Stimulated activated CD8-positive, alpha-beta memory T cell treated with anti-CD3 and anti-CD28 coated beads, Interleukin-12 subunit alpha, Interleukin-12 subunit beta, amount 100 ng/mL, for 1 hour (primary cell): ENCODE results near the gene CPT1A.
"Not testable (repeated sequence)": the region's sequence is repeated elsewhere in the genome, so short reads cannot be mapped to it uniquely, and the experiment has no call there.

Source experiments
- DNase-seq: peaks from one replicate; pipeline ENCODE4 v3.0.0-alpha.2; 2020; ENCODE audit warnings: low read depth

CPT1A gene

GRCh38 chr11:68841718-68842426, at the start of gene CPT1A:
CPT1A (minus strand) TSS chr11:68841916; CDS start chr11:68815474, 26,442 bp downstream.
- DNase-seq, result no peak

DNA sequence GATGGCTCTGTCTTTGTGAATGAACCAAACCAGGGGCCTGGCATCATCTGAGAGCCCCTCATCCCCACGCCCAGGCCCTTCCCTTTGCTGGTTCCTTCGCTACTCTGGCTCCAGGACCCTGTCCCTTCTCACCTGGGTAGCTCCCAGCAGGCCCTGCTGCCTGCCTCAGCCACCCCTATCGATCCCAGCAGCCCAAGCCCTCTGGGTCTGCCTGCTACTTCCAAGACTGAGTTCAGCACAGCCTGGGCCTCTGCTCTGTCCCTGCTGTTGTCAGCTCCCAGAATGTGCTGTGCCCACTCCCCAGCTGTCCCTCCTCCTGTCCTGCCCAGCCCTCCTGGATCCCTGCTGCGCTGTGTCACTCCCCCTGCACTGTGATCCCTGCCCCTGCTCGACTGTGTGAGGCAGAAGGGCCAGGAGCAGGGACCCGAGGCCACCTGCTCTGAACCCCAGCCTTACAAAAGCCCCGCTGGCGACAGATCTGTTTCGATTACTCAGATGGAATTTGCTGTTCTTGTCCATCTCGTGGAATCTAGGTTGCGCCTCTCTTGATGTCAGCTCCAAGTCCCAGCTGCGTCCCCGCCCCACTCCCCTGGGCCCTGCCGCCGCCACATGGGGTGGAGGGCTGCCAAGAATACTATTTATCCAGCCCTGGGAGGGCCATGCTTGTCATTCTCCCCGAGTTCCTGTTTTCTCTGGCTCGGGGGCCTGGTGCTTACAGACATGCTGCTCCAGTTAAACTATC, 48.9 kb upstream of the CPT1A start:
- no peak for DNase-seq

GRCh38 chr11:68889948-68890446, 48.3 kb upstream of the CPT1A start:
- DNase-seq, result no peak

- DNase-seq, result not testable (repeated sequence)
Observed at GRCh38 chr11:68884827-68885226, 43.1 kb upstream of the CPT1A start.

DNA sequence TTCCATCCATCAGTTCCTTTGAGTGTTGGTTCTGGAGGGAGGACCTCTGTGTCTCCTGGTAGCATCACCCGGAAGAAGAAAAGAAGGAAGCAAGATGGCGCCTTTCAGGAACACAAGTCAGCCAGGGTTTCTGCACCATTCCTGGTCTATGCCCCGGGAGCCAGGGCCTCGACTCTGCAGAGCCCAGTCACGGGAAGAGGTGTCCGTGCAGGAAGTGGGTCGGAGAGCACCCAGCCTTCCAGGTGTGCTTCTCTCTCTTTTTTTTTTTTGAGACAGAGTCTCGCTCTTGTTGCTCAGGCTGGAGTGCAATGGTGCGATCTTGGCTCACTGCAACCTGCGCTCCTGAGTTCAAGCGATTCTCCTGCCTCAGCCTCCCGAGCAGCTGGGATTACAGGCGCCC, 40.7 kb upstream of the CPT1A start:
- no peak for DNase-seq

- no peak for DNase-seq
Observed at GRCh38 chr11:68881320-68881719, 39.6 kb upstream of the CPT1A start.

GRCh38 chr11:68880851-68881250, 39.1 kb upstream of the CPT1A start:
- DNase-seq, result no peak

- no peak for DNase-seq
Observed at GRCh38 chr11:68878022-68878421, 36.3 kb upstream of the CPT1A start.

GRCh38 chr11:68872216-68873003, 30.7 kb upstream of the CPT1A start:
- DNase-seq, result no peak

DNA sequence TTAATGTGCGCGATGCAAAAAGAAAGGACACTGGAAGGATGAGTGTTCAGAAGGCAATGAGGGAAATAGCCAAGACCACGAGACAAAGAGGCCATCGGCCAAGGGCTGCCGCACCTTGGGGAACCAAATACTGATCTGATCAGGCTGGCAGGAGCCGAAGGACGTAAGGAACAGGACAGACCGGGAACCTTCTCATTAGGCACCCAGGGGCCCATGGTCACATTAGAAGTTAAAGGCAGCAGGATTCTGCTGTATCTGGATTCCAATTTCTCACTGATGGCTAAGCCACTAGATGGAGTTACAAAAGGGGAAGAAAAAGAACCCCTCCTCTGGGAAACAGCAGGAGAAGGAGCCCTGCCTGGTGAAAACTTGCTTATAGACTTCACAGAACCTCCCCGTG, 28.8 kb upstream of the CPT1A start:
- DNase-seq, result no peak

DNA sequence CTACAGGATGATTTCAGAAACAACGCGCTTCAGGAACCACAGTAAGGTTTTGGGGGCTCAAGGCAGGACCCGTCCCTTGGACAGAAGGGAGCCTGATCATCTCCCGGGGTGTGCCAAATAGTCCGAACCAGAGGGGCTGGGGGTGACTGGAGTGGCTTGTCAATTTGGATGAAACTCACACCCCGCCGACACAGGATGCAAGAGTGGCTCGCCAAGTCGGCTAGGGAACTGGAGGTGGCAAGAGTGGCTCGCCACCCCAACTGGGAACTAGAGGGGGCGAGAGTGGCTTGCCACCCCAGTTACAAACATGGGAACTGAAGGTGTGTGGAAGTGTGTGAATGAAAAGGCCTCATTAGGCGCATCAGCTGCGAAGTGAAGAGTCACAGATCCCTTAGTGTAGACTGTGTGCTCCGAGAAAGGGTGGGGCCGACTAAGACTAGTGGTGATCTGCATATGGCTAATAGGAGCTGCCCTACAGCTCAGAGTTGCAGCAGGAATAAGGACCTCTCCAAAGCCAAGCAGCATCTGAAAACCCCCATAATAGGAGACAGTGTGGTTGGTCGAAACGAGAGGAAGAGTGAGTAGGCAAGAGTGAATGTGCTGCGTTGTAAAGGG, 26.6 kb upstream of the CPT1A start:
- DNase-seq, result no peak

DNA sequence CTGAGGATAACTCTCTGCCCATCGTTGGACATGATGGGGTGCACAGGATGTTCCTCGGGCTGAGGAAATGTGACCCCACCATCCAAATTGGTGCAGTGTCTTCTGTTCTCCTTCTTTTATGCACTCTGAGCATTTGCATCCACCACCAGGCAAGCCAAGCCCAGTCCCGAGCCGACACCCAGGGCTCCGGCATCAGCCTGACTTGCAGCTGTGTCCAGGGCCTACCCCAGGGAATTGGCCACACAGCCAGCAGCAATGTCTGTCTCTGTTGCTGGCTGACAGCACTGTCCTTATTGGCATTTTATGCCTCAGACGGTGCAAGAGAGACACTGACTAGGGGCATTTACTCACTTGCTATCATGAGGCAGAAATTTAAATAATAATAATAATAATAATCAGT, 25.4 kb upstream of the CPT1A start:
- no peak for DNase-seq

DNA sequence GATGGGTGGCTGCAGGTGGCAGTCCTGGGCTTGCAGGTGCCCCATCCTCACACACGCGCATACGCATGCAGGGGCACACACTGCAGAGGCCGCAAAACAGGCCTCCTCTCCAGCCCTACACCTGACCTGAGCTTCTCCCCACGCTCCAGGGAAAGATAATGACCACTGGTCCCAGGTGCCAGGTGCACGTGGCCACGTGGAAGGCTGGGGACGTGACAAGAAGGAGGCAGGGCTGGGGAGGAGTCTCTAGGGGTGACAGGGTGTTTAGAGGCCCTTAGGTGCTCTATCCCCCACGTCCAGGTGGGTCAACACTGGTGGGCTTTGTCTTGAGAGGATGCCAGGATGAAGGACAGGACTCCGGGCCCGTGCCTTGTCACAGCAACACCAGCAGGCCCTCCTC, 23.5 kb upstream of the CPT1A start:
- DNase-seq, result no peak

- no peak for DNase-seq
Observed at GRCh38 chr11:68863553-68864265, 22.0 kb upstream of the CPT1A start.

DNA sequence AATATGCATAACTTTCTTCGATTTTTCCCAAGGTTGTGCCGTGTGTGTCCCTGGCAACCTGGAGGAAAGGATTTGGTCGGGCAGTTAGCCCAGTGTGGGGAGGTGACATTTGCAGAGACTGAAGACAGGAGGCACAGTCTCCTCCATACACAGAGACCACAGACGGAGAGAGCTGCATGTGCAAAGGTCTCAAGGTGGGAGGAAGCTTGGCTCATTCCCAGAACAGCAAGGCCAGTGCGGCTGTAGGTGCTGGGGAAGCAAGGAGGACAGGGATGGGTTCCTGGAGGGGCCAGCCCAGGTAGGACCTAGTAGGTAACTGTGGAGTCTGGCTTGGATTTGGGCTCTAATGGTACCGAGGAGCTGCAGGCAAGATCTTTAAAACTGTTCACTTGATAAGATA, 20.7 kb upstream of the CPT1A start:
- no peak for DNase-seq

DNA sequence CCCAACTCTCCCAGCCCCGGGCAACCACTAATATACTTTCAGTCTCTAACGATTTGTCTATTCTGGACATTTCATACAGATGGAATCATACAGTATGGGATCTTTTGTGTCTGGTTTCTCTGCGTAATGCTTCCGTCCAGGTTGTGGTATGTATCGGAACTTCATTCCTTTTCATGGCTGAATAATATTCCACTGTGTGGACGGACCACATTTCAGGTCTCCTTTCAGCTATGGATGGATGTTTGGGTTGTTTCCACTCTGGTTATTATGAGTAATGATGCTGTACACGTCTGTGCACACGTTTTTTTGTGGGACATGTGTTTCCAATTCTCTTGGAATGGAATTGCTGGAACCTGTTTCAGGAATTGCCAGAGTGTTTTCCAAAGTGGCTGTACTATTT, 17.4 kb upstream of the CPT1A start:
- no peak for DNase-seq

- DNase-seq, result no peak
Observed at GRCh38 chr11:68857037-68857586, 15.4 kb upstream of the CPT1A start.

DNA sequence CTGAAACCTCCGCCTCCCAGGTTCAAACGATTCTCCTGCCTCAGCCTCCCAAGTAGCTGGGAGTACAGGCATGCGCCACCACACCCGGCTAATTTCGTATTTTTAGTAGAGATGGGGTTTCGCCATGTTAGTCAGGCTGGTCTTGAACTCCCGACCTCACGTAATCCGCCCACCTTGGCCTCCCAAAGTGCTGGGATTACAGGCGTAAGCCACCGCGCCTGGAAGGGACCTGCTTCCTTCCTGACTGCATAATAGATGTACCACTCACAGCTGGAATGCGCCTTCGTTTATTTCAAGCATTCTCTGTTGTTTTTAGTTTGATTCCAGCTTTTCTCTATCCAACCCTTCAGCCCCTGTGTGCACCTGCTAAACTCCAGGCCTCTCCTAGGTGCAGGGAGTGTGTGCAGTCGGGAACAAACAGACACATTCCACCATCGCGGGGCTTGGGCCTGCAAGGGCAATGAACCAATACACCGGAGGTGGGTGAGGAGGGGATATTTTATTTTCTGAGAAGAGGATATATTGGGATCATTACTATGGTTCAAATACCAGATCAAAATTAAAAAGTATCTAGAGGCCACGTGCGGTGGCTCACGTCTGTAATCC, 14.8 kb upstream of the CPT1A start:
- not testable (repeated sequence) for DNase-seq

- no peak for DNase-seq
Observed at GRCh38 chr11:68855205-68855981, 13.7 kb upstream of the CPT1A start.
